Lower leg skin (tissue), 3 donors: Measurements from ENCODE around the gene PSMD5.

Experiments
- POLR2A ChIP-seq, 2 donors: fragments of 450-650 bp; IDR thresholded peaks; one replicate each; pipeline ENCODE4 v1.6.1; 2016 to 2017; ENCODE audit warnings: antibody characterized with exemption in 2 of 2, mild to moderate bottlenecking in 1 of 2, moderate library complexity in 1 of 2
- TF ChIP-seq, protein P1 (sequence below), 3 donors: fragments of 450-650 bp; IDR thresholded peaks; one replicate each; pipeline ENCODE4 v1.5.1; 2016; ENCODE audit warnings: antibody characterized with exemption in 3 of 3, mild to moderate bottlenecking in 3 of 3, moderate library complexity in 2 of 3

DNA sequence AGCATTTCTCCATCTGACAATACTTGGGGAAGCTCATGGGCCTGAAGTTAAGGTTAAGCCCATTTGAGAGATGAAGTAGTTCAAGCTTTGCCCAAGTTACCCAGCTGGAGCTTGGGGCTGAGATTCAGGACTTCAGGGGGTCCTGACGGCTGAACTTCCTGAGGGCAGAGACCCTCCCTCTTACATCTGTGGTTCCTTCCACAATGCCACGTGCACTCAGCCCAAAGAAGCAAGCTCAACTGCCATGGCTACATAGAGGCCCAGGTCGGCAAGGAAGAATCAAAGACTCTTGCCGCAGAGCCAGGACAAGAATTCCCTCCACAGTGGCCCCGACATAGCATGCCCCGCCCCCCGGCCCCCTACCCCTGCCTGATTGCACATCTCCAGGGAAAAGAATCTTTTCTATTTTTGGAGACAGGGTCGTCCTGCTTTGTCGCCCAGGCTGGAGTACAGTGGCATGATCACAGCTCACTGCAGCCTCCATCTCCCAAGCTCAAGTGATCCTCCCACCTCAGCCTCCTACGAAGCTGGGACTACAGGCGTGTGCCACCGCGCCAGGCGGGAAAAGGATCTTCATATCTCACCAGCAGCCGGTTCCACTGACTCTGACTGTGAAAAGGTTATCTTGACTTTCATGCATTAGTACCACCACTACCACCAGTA is 25.1 kb upstream of the PSMD5 start:
- TF ChIP-seq, protein P1, sequence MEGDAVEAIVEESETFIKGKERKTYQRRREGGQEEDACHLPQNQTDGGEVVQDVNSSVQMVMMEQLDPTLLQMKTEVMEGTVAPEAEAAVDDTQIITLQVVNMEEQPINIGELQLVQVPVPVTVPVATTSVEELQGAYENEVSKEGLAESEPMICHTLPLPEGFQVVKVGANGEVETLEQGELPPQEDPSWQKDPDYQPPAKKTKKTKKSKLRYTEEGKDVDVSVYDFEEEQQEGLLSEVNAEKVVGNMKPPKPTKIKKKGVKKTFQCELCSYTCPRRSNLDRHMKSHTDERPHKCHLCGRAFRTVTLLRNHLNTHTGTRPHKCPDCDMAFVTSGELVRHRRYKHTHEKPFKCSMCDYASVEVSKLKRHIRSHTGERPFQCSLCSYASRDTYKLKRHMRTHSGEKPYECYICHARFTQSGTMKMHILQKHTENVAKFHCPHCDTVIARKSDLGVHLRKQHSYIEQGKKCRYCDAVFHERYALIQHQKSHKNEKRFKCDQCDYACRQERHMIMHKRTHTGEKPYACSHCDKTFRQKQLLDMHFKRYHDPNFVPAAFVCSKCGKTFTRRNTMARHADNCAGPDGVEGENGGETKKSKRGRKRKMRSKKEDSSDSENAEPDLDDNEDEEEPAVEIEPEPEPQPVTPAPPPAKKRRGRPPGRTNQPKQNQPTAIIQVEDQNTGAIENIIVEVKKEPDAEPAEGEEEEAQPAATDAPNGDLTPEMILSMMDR (IDR thresholded peaks at IDR 0.05), result no peak
- TF ChIP-seq POLR2A (IDR thresholded peaks at IDR 0.05), result no peak
